H1 (cell line): ENCODE measurements around the gene SHROOM3. TPM values are rescaled to one million over a fixed set of nuclear protein-coding genes. Genes with fewer than 3 reads are reported as not detected.

ENCODE experiments used
- CTCF ChIA-PET: fragments of 300-600 bp; sonication (Branson Sonifier 250); formaldehyde crosslinking; loops from one replicate; lab custom pipeline; 2021; ENCODE audit not compliant: partially characterized antibody; lab: Charles Lee
- POLR2A ChIA-PET: fragments of 300-600 bp; sonication (Branson Sonifier 250); formaldehyde crosslinking; loops from one replicate; lab custom pipeline; 2021; ENCODE audit warnings: inconsistent platforms; ENCODE audit not compliant: partially characterized antibody; lab: Charles Lee
- DNase-seq, 2 experiments: peaks; one replicate each; pipeline versions ENCODE4 v3.0.0 to v3.0.0-alpha.2; 2010 to 2022; ENCODE audit warnings: low spot score in 2 of 2, low read depth in 1 of 2, mixed read lengths in 1 of 2
- FAIRE-seq: peaks from 2 replicates; lab custom pipeline; 2011; peaks lifted over from hg19 to GRCh38; lab: Jason Lieb, UNC
- H2AFZ ChIP-seq: 2 replicates; pipeline ENCODE4 v1.8.1; 2012; ENCODE audit warnings: low read length, inconsistent platforms
- H2AK5ac ChIP-seq: 2 replicates; pipeline ENCODE4 v1.6.1; 2013; ENCODE audit warnings: low read depth, low read length
- H2BK120ac ChIP-seq: replicated peaks from 2 replicates; pipeline ENCODE3; 2013; ENCODE audit warnings: low read depth, low read length, inconsistent platforms
- H2BK12ac ChIP-seq: 2 replicates; pipeline ENCODE4 v1.6.1; 2013; ENCODE audit warnings: low read depth, low read length
- H2BK15ac ChIP-seq: 2 replicates; pipeline ENCODE4 v1.6.1; 2013; ENCODE audit warnings: low read length
- H2BK20ac ChIP-seq: 2 replicates; pipeline ENCODE4 v1.6.1; 2013; ENCODE audit warnings: low read length
- H2BK5ac ChIP-seq: 2 replicates; pipeline ENCODE4 v1.6.1; 2013; ENCODE audit warnings: low read depth, low read length
- H3K14ac ChIP-seq: 2 replicates; pipeline ENCODE4 v1.6.1; 2013; ENCODE audit warnings: inconsistent platforms; ENCODE audit not compliant: insufficient read length
- H3K18ac ChIP-seq: 2 replicates; pipeline ENCODE4 v1.6.1; 2013; ENCODE audit warnings: low read length; ENCODE audit errors: extremely low read depth
- H3K23ac ChIP-seq: 2 replicates; pipeline ENCODE4 v1.6.1; 2013; ENCODE audit warnings: inconsistent platforms; ENCODE audit not compliant: insufficient read length
- H3K23me2 ChIP-seq: 2 replicates; pipeline ENCODE4 v1.6.1; 2013; ENCODE audit warnings: low read depth, low read length
- H3K27ac ChIP-seq: 2 replicates; pipeline ENCODE4 v1.6.1; 2011; ENCODE audit warnings: low read depth, low read length, inconsistent platforms
- H3K27me3 ChIP-seq, 4 experiments: replicated peaks in 1 of 4; 1 replicate in 1 of 4; 2 replicates in 3 of 4; pipeline versions ENCODE4 v1.6.1 to v1.8.1; 2011 to 2013; ENCODE audit warnings: low read length in 3 of 4, mild to moderate bottlenecking in 3 of 4, inconsistent platforms in 2 of 4, mixed read lengths in 2 of 4, moderate library complexity in 1 of 4; ENCODE audit not compliant: control insufficient read depth in 3 of 4, insufficient read depth in 3 of 4; ENCODE audit errors: extremely low read depth in 1 of 4
- H3K36me3 ChIP-seq, 4 experiments: 2 replicates each; pipeline versions ENCODE4 v1.6.1 to v1.8.1; 2011 to 2013; ENCODE audit warnings: mild to moderate bottlenecking in 4 of 4, low read length in 3 of 4, moderate library complexity in 2 of 4, control low read depth in 1 of 4, inconsistent platforms in 1 of 4; ENCODE audit not compliant: insufficient read depth in 4 of 4, control insufficient read depth in 2 of 4
- H3K4ac ChIP-seq: replicated peaks from 2 replicates; pipeline ENCODE3; 2013; ENCODE audit warnings: low read length, low read depth, mixed read lengths, inconsistent platforms; ENCODE audit not compliant: insufficient read length
- H3K4me1 ChIP-seq, 4 experiments: replicated peaks in 1 of 4; 1 replicate in 1 of 4; 2 replicates in 3 of 4; pipeline versions ENCODE4 v1.6.1 to v1.8.1; 2011 to 2013; ENCODE audit warnings: low read length in 3 of 4, inconsistent platforms in 2 of 4, mixed read lengths in 1 of 4; ENCODE audit not compliant: insufficient read depth in 4 of 4, control insufficient read depth in 3 of 4
- H3K4me2 ChIP-seq, 2 experiments: 2 replicates each; pipeline versions ENCODE4 v1.6.1 to v1.8.1; 2011 to 2013; ENCODE audit warnings: low read depth in 2 of 2, low read length in 2 of 2, control low read depth in 1 of 2, inconsistent platforms in 1 of 2, mild to moderate bottlenecking in 1 of 2; ENCODE audit not compliant: insufficient read depth in 1 of 2
- H3K4me3 ChIP-seq, 4 experiments: fragments of 200-600, 300-600 bp in 1 of 4; sonication (generic), shearing (Covaris generic), sonication (Bioruptor Twin) in 1 of 4; 2 replicates each; pipeline versions ENCODE4 v1.5.1 to v1.8.1; 2011 to 2016; ENCODE audit warnings: low read length in 4 of 4, low read depth in 3 of 4, control low read depth in 2 of 4, inconsistent platforms in 2 of 4, mild to moderate bottlenecking in 2 of 4, mixed read lengths in 1 of 4, moderate library complexity in 1 of 4; ENCODE audit not compliant: insufficient read depth in 2 of 4; ENCODE audit errors: extremely low read depth in 1 of 4
- H3K56ac ChIP-seq: replicated peaks from 2 replicates; pipeline ENCODE3; 2013; ENCODE audit warnings: low read depth, mild to moderate bottlenecking, mixed read lengths, low read length, inconsistent platforms; ENCODE audit not compliant: insufficient read length
- H3K79me1 ChIP-seq: 2 replicates; pipeline ENCODE4 v1.6.1; 2013; ENCODE audit warnings: low read depth, low read length, control low read depth
- H3K79me2 ChIP-seq, 2 experiments: 2 replicates each; pipeline versions ENCODE4 v1.6.1 to v1.8.1; 2012 to 2013; ENCODE audit warnings: low read length in 2 of 2, mild to moderate bottlenecking in 2 of 2, inconsistent platforms in 1 of 2; ENCODE audit not compliant: insufficient read depth in 2 of 2, control insufficient read depth in 1 of 2
- H3K9ac ChIP-seq, 4 experiments: replicated peaks in 1 of 4; 1 replicate in 1 of 4; 2 replicates in 3 of 4; pipeline versions ENCODE4 v1.6.1 to v1.8.1; 2011 to 2013; ENCODE audit warnings: low read depth in 3 of 4, low read length in 3 of 4, control low read depth in 2 of 4, mild to moderate bottlenecking in 2 of 4, moderate library complexity in 2 of 4, inconsistent platforms in 1 of 4; ENCODE audit errors: extremely low read depth in 1 of 4
- H3K9me3 ChIP-seq, 2 experiments: 2 replicates each; pipeline versions ENCODE4 v1.6.1 to v1.8.1; 2012 to 2013; ENCODE audit warnings: mild to moderate bottlenecking in 2 of 2, moderate library complexity in 2 of 2, control low read depth in 1 of 2, inconsistent platforms in 1 of 2, low read depth in 1 of 2, low read length in 1 of 2, mixed read lengths in 1 of 2; ENCODE audit not compliant: insufficient read depth in 2 of 2
- H4K20me1 ChIP-seq, 2 experiments: replicated peaks in 1 of 2; 2 replicates each; pipeline versions ENCODE3 to v1.8.1; 2011 to 2013; ENCODE audit warnings: inconsistent platforms in 2 of 2, low read length in 2 of 2, mild to moderate bottlenecking in 1 of 2; ENCODE audit not compliant: insufficient read depth in 2 of 2, control insufficient read depth in 1 of 2
- H4K5ac ChIP-seq: 2 replicates; pipeline ENCODE4 v1.6.1; 2013; ENCODE audit warnings: low read length, low read depth, mixed read lengths, inconsistent platforms; ENCODE audit not compliant: insufficient read length
- H4K8ac ChIP-seq: 2 replicates; pipeline ENCODE4 v1.8.0; 2013; ENCODE audit warnings: mild to moderate bottlenecking, moderate library complexity, low read length, inconsistent platforms; ENCODE audit not compliant: insufficient read depth; ENCODE audit errors: extremely low read depth
- H4K91ac ChIP-seq: replicated peaks from 2 replicates; pipeline ENCODE3; 2013; ENCODE audit warnings: low read length, mixed read lengths, inconsistent platforms; ENCODE audit not compliant: insufficient read length
- CBX5 ChIP-seq: fragments of 300-800, 300-1000 bp; sonication (generic); IDR thresholded peaks from 2 replicates; pipeline ENCODE4 v1.7.1; 2016; ENCODE audit warnings: antibody characterized with exemption, low read length, low read depth
- EP300 ChIP-seq, 2 experiments: IDR thresholded peaks; 1 replicate in 1 of 2; 2 replicates in 1 of 2; pipeline ENCODE4 v1.6.1; 2011 to 2012; ENCODE audit warnings: low read depth in 2 of 2, low read length in 2 of 2, mild to moderate bottlenecking in 2 of 2, borderline replicate concordance in 1 of 2, inconsistent platforms in 1 of 2, moderate library complexity in 1 of 2
- JUN ChIP-seq: IDR thresholded peaks from 2 replicates; pipeline ENCODE4 v1.6.1; 2011; ENCODE audit warnings: low read depth, mild to moderate bottlenecking, improper control_type of control experiment, low read length
- MAX ChIP-seq: IDR thresholded peaks from 2 replicates; pipeline ENCODE4 v1.6.1; 2012; ENCODE audit warnings: inconsistent platforms
- POU5F1 ChIP-seq: IDR thresholded peaks from 2 replicates; pipeline ENCODE4 v1.6.1; 2011; ENCODE audit warnings: low read depth, mild to moderate bottlenecking, low read length, moderate library complexity
- RBBP5 ChIP-seq: IDR thresholded peaks from 2 replicates; pipeline ENCODE4 v1.7.1; 2012; ENCODE audit warnings: low read depth, mild to moderate bottlenecking, inconsistent platforms, low read length, moderate library complexity, borderline replicate concordance
- SIN3A ChIP-seq, 2 experiments: IDR thresholded peaks in 1 of 2; conservative IDR thresholded peaks in 1 of 2; 2 replicates each; pipeline ENCODE4 v1.6.1; 2011 to 2012; ENCODE audit warnings: low read length in 2 of 2, improper control_type of control experiment in 1 of 2, low read depth in 1 of 2, mild to moderate bottlenecking in 1 of 2
- SIRT6 ChIP-seq: IDR thresholded peaks from one replicate; pipeline ENCODE4 v1.7.1; 2012; ENCODE audit warnings: low read length, inconsistent platforms
- SUZ12 ChIP-seq: fragments of 200-600 bp; sonication (generic); IDR thresholded peaks from 2 replicates; pipeline ENCODE4 v1.6.1; 2012; ENCODE audit warnings: mild to moderate bottlenecking, inconsistent platforms, low read length, moderate library complexity, mixed read lengths
- TBP ChIP-seq: IDR thresholded peaks from 2 replicates; pipeline ENCODE4 v1.6.1; 2011; ENCODE audit warnings: low read depth, low read length, improper control_type of control experiment
- USF2 ChIP-seq: IDR thresholded peaks from 2 replicates; pipeline ENCODE4 v1.6.1; 2011; ENCODE audit warnings: low read length, improper control_type of control experiment
- ZNF274 ChIP-seq: IDR thresholded peaks from 2 replicates; pipeline ENCODE4 v1.7.0; 2012; ENCODE audit warnings: low read length, borderline replicate concordance; ENCODE audit errors: extremely low read depth
- WGBS, 2 experiments: shearing (Covaris generic) in 1 of 2; methylation state at CpG; one replicate each; pipeline versions ENCODE4 v1.1.6 to v1.1.7; 2013 to 2015; ENCODE audit warnings: low lambda C conversion rate in 2 of 2, mixed read lengths in 2 of 2, inconsistent platforms in 1 of 2, low coverage in 1 of 2, missing lambda C conversion rate in 1 of 2; ENCODE audit not compliant: insufficient replicate concordance in 2 of 2, insufficient coverage in 1 of 2, insufficient read length in 1 of 2; ENCODE audit errors: extremely low coverage in 1 of 2, missing lambda C conversion rate in 1 of 2; 5-methylcytosine and 5-hydroxymethylcytosine counted together
- polyA plus RNA-seq, 7 experiments: library from polyadenylated mRNA; depleted of rRNA in 3 of 7; stranded (reverse) in 5 of 7; unstranded in 2 of 7; fragments of >200 nt in 5 of 7; fragments of 200-250 nt in 2 of 7; gene quantifications; 1 replicate in 5 of 7; 2 replicates in 1 of 7; 4 replicates in 1 of 7; pipeline versions ENCODE4 v1.2.1 to v1.2.3, GENCODE V29; 2011 to 2013; ENCODE audit warnings: missing spikeins in 2 of 7, mixed read lengths in 2 of 7
- total RNA-seq: library from RNA; stranded (reverse); fragmentation: NEBNext Ultra II Directional; extraction: Animal tissue kit (Norgen Biotek cat#: 25700); gene quantifications from 2 replicates; pipeline ENCODE4 v1.2.1, GENCODE V29; 2021

Gene SHROOM3
- total and polyA plus RNA-seq, 2 of the 8 experiments (the other 6 are each of a cell fraction or from before 2014, with no cell fraction given) = 15.8 to 34.0 TPM

DNA sequence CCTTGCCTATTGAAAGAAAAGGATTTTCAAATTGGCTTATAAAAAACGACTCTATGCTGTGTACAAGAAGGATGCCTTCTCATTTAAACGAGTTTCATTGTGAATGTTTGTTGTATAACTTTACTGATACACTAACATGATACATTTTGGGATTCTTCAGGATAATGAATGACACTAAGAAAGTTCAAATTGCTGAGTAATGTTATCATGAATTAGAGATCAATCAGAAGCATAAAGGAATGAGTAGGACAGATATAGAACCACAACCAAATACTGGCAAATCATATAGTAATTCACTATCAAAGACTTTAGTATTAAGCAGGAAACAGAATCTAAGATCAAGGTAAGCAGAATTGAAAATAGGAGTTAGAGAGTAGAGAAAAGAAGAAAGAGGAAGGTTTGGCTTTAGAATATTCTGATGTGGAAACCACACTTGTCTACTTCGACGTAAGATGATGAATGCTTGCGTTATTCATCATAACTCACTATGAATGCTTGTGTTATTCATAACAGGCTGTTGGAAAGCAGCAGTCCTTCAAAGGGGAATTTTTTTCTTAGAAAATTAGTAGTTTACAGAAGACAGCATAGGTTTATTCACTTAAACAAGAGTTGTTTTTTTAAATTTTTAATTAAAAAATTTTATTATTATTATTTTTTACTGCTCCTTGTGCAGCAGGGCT, 27.4 kb upstream of the SHROOM3 start:
- no peak overlapping the region for H2BK120ac ChIP-seq
- DNase-seq (no peak), FAIRE-seq (no peak)
- H3K9ac ChIP-seq = no peak overlapping the region
- H3K56ac ChIP-seq = no peak overlapping the region
- H3K14ac ChIP-seq = no peak overlapping the region
- no peak overlapping the region for H2AK5ac ChIP-seq
- ChIA-PET CTCF (no interaction called here), POLR2A (no interaction called here)
- H2BK15ac ChIP-seq = no peak overlapping the region
- H3K79me1 ChIP-seq = no peaks in the 10 kb centered on the region
- no peaks in the 10 kb centered on the region for H3K27me3 ChIP-seq
- no peak overlapping the region for H4K8ac ChIP-seq
- no peak overlapping the region for H2BK5ac ChIP-seq
- H3K23ac ChIP-seq = no peak overlapping the region
- no peak overlapping the region for H3K4me3 ChIP-seq
- no peaks in the 10 kb centered on the region for H3K9me3 ChIP-seq
- H2BK20ac ChIP-seq = no peak overlapping the region
- H3K79me2 ChIP-seq = no peaks in the 10 kb centered on the region
- H2BK12ac ChIP-seq = no peak overlapping the region
- H4K20me1 ChIP-seq = no peaks in the 10 kb centered on the region
- H3K4me1 ChIP-seq = 0 out of 7 replicates have a peak, but pooled peaks cover 0 to 2% (median 0%) of the 10 kb centered on the region in 4 experiments
- 84% methylated on average over 5 of the region's 5 CpGs; no CpG with 5 or more reads in 1 of the 2 experiments for WGBS, 2 experiments
- H3K27ac ChIP-seq = no peak overlapping the region
- H3K36me3 ChIP-seq = no peaks in the 10 kb centered on the region
- no peak overlapping the region for H3K4me2 ChIP-seq
- no peak overlapping the region for H4K91ac ChIP-seq
- no peak overlapping the region for H3K4ac ChIP-seq
- H3K23me2 ChIP-seq = no peaks in the 10 kb centered on the region
- H3K18ac ChIP-seq = no peak overlapping the region
- no peak overlapping the region for H4K5ac ChIP-seq
- no peak overlapping the region for H2AFZ ChIP-seq
- TF ChIP-seq POU5F1 (no peak), TBP (no peak), RBBP5 (no peak), SUZ12 (no peak), ZNF274 (no peak), CBX5 (no peak), JUN (no peak), MAX (no peak), SIN3A (conservative IDR thresholded peaks at IDR 0.05 in 1 of 2, IDR thresholded peaks at IDR 0.05 in 1 of 2; ENCODE audit: low read depth in 1 of 2, low read length in 2 of 2) (no peak), SIRT6 (no peak), USF2 (no peak), EP300 (IDR thresholded peaks at IDR 0.05; ENCODE audit: borderline replicate concordance in 1 of 2, low read depth in 2 of 2, low read length in 2 of 2) (no peak)
